Chondrocyte (in vitro differentiated cells): ENCODE results near the gene ALKBH3. TPM values are rescaled to one million over a fixed set of nuclear protein-coding genes. Genes with fewer than 3 reads are reported as not detected.

Experiments used
- DNase-seq: peaks from one replicate; pipeline ENCODE4 v3.0.0; 2021; ENCODE audit warnings: mixed read lengths, low spot score
- H3K27ac Mint-ChIP-seq: one replicate; pipeline ENCODE4 v1.8.0; 2021; ENCODE audit warnings: mild to moderate bottlenecking, moderate library complexity, mixed read lengths; ENCODE audit not compliant: unreplicated experiment
- H3K27me3 Mint-ChIP-seq: 2 replicates; pipeline ENCODE4 v1.8.0; 2021; ENCODE audit warnings: low read depth, mixed read lengths
- H3K36me3 Mint-ChIP-seq: 2 replicates; pipeline ENCODE4 v1.8.0; 2021; ENCODE audit warnings: low read depth, mixed read lengths
- H3K4me1 Mint-ChIP-seq: 2 replicates; pipeline ENCODE4 v1.8.0; 2021; ENCODE audit warnings: low read depth, mild to moderate bottlenecking, mixed read lengths
- H3K4me3 Mint-ChIP-seq: one replicate; pipeline ENCODE4 v1.8.0; 2021; ENCODE audit warnings: mild to moderate bottlenecking, moderate library complexity, mixed read lengths; ENCODE audit not compliant: unreplicated experiment
- H3K9me3 Mint-ChIP-seq: 2 replicates; pipeline ENCODE4 v1.8.0; 2021; ENCODE audit warnings: low read depth, mixed read lengths
- total RNA-seq: library from RNA; stranded (reverse); gene quantifications from 3 replicates; pipeline ENCODE4 v1.2.1, GENCODE V29; 2021
- TF ChIP-seq, protein P1 (sequence below): fragments of 200-600 bp; sonication (generic); IDR thresholded peaks from 2 replicates; pipeline ENCODE4 v1.5.0; 2021; ENCODE audit warnings: antibody characterized with exemption, mild to moderate bottlenecking, moderate library complexity

Gene ALKBH3
- total RNA-seq, 1 donor from 2014 or later, result 26.5 TPM

DNA sequence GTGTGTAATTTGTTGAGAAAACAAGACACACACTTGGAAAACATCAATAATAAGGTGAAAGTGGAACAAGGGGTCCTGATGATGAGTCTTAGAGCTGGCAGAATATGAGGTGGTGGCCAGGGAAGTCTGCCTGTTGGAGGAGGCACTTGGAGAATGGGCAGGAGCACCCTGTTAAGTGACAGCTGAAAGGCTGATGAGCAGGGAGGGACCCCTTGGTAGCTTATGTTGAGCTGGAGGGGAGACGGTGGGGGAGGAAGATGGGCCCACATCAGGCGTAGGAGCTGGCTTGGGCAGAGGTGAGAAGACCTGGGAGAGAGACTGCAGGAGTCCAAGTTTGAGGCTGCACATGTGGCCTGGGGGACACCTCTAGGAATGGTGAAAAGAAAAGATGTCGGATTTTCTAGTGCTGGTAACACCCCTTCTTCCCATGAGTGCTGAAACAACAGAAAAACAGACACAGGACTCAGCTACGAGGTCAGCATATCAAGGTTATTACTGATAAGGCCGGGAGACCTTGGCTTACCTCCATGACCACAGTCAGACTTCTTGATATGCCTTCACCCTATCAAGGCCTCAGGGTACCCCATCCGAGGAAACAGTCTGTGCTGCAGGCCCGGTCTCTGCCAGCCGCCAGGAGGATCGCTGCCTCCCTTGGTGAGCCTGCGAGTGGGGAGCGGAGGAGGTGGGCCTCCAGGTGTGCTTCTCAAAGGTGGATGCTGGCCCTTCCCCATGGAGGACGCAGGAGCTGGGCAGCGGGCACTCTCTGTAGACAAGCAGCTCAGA, 47.5 kb downstream of the ALKBH3 start:
- Mint-ChIP-seq H3K36me3 (no peaks in the 10 kb centered on the region), H3K9me3 (no peaks in the 10 kb centered on the region), H3K27me3 (no peaks in the 10 kb centered on the region), H3K4me1 (peaks cover 11% of the 10 kb centered on the region), H3K27ac (no peak overlapping the region), H3K4me3 (no peak overlapping the region)
- no peak for DNase-seq
- TF ChIP-seq, protein P1, sequence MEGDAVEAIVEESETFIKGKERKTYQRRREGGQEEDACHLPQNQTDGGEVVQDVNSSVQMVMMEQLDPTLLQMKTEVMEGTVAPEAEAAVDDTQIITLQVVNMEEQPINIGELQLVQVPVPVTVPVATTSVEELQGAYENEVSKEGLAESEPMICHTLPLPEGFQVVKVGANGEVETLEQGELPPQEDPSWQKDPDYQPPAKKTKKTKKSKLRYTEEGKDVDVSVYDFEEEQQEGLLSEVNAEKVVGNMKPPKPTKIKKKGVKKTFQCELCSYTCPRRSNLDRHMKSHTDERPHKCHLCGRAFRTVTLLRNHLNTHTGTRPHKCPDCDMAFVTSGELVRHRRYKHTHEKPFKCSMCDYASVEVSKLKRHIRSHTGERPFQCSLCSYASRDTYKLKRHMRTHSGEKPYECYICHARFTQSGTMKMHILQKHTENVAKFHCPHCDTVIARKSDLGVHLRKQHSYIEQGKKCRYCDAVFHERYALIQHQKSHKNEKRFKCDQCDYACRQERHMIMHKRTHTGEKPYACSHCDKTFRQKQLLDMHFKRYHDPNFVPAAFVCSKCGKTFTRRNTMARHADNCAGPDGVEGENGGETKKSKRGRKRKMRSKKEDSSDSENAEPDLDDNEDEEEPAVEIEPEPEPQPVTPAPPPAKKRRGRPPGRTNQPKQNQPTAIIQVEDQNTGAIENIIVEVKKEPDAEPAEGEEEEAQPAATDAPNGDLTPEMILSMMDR, result no peak

DNA sequence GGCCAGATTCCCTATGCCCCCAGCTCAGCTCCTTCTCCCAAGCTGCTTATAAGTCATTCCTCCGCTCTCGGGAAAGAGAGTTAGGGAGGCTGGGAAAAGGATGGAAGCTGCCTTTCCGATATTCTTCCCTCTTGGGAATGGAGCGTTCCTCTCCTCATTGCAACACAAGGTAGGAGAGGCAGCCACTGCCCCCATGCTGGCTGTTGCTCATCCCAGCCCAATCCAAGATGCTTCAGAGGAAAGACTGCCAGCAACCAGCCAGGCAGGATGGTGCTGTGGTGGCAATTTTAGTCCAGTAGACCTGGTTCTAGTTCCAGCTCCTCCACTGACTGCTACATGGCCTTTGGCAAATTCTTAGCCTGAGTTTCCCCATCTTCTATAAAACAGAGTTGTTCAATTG, 48.1 kb downstream of the ALKBH3 start:
- no peaks in the 10 kb centered on the region for H3K36me3 Mint-ChIP-seq
- H3K27ac Mint-ChIP-seq, result no peak overlapping the region
- no peak overlapping the region for H3K4me3 Mint-ChIP-seq
- no peaks in the 10 kb centered on the region for H3K9me3 Mint-ChIP-seq
- DNase-seq, result no peak
- no peaks in the 10 kb centered on the region for H3K27me3 Mint-ChIP-seq
- TF ChIP-seq, protein P1, result no peak
- peaks cover 10% of the 10 kb centered on the region for H3K4me1 Mint-ChIP-seq

DNA sequence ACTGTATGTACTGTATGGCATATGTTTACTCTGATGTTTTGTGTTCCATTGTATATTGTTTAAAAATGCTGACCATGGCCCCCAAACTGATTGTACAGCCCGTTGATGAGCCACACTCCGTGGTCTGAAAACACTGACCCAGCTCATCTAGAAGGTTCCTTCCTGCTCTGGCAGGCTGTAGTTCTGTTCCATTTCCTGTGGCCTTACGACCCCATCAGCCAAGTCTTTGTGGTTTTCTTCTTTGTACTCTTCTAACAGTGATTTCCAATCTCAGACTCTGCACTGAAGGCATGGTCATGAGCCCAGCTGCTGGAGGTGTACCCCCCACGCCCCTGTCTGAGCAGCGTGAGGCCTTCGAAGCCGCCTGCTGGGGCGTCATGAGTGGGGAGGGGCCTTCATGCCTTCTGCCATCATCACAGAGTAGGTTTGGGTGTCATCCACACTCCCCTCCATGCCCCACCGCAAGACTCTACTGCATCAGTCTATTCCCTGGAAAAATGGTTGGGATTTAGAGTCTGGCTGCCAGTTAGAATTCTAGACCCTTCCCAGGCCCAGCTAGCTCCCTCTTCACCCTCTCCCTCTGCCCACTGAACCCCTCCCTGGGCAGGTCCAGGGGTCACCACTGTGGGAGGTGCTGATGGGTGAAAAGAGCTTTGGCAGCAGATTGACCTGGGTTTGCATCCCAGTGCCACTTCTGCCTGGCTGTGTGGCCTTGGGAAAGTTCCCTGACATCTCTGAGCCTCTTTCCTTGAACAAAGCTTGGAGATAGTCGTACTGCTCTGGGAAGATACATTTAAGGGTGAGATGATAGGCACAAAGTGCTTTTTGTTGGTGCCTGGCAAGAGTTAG, 50.5 kb downstream of the ALKBH3 start:
- TF ChIP-seq, protein P1, result no peak
- Mint-ChIP-seq H3K27me3 (no peaks in the 10 kb centered on the region), H3K36me3 (no peaks in the 10 kb centered on the region), H3K4me3 (no peak overlapping the region), H3K4me1 (peaks cover 14% of the 10 kb centered on the region), H3K27ac (no peak overlapping the region), H3K9me3 (no peaks in the 10 kb centered on the region)
- DNase-seq, result no peak

DNA sequence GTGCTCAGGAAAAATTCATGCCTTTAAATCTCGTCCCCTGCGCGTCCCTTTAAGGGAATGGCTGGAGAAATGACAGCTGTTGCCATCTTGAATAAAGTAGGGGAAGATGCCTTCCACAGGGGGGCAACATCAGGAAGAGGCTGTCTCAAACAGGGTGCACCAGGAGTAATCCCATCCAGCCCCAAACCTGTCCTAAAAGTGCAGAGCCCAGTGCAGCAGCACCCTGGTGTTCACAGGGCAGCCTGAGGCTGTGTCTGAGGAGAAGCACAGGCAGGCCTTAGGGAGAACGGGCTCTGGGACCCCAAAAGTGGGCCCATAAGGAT, 51.0 kb downstream of the ALKBH3 start:
- no peaks in the 10 kb centered on the region for H3K27me3 Mint-ChIP-seq
- peaks cover 15% of the 10 kb centered on the region for H3K4me1 Mint-ChIP-seq
- TF ChIP-seq, protein P1, result peak; percentile 45

DNA sequence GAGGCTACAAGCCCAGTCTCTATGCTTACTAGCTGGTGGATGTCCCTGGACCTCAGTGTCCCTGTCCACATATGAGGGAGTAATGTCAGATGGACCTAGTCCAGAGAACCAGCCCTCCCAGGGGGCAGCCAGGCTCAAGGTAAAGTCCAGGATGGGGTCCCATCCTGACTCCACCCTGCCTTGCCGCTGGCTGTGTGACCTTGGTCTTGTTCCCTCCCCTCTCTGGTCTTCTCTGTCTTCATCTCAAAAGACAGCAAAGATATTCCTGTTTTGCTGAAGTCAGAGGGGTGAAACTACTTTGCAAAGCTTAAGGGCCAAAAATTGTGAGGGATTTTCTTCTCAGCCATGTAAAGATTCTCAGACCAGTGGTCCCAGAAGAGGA, 52.6 kb downstream of the ALKBH3 start:
- Mint-ChIP-seq H3K27me3 (no peaks in the 10 kb centered on the region), H3K36me3 (no peaks in the 10 kb centered on the region), H3K4me1 (peaks cover 30% of the 10 kb centered on the region), H3K4me3 (no peak overlapping the region), H3K9me3 (no peaks in the 10 kb centered on the region), H3K27ac (no peak overlapping the region)
- no peak for DNase-seq
- TF ChIP-seq, protein P1, result no peak

More for the DNA sequence above, 51.0 kb downstream of the ALKBH3 start:
- Mint-ChIP-seq H3K9me3 (no peaks in the 10 kb centered on the region), H3K36me3 (no peaks in the 10 kb centered on the region), H3K4me3 (no peak overlapping the region), H3K27ac (no peak overlapping the region)
- no peak for DNase-seq
